ENCODE results near the gene OGFR. TPM values are rescaled to one million over a fixed set of nuclear protein-coding genes. Genes with fewer than 3 reads are reported as not detected.
A peak's percentile ranks its signal among the peaks of the same experiment; 100 is the strongest.

Gene OGFR
- polyA plus RNA-seq, 6 donors from 2014 or later = 20.6 to 74.6 (median 46.0) TPM

DNA sequence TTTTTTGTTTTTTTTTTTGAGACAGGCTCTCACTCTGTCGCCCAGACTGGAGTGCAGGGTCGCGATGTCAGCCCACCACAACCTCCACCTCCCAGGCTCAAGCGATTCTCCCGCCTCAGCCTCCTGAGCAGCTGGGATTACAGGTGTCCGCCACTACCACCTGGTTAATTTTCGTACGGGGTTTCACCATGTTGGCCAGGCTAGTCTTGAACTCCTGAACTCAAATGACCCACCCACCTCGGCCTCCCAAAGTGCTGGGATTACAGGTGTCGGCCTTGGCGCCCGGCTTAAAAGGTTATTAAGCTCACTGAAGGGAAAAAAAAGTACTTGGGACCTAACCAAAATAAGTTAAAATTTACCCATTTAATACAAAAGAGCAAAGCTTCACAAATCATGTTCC lies 55.1 kb downstream of the OGFR start:
- H3K27me3 Mint-ChIP-seq = peaks cover 0 to 5% (median 4%) of the 10 kb centered on the region in 3 donors
- DNase-seq = no peak
- peak overlapping the region; percentile 41 to 87 (median 64) for H3K4me3 Mint-ChIP-seq
- H3K9me3 Mint-ChIP-seq = peaks cover 0 to 6% (median 3%) of the 10 kb centered on the region in 7 donors
- peaks cover 6 to 17% of the 10 kb centered on the region in 2 donors for H3K36me3 Mint-ChIP-seq
- ATAC-seq (ENCODE audit: low read depth in 2 of 2) = no peak
- H3K27ac Mint-ChIP-seq = peak overlapping the region in 1 of 6 donors; percentile 74
- peaks cover 15 to 17% (median 16%) of the 10 kb centered on the region in 3 donors for H3K4me1 Mint-ChIP-seq

- ATAC-seq (ENCODE audit: low read depth in 2 of 2) = no peak
- H3K27me3 Mint-ChIP-seq = peaks cover 0 to 5% (median 4%) of the 10 kb centered on the region in 3 donors
Observed at GRCh38 chr20:62860391-62860923, 55.8 kb downstream of the OGFR start.

GRCh38 chr20:62860924-62861691 lies 56.5 kb downstream of the OGFR start:
- Mint-ChIP-seq H3K27ac (peak overlapping the region in 1 of 6 donors; percentile 62), H3K4me3 (peak overlapping the region in 4 of 8 donors; percentile 30 to 60 (median 45)), H3K4me1 (peaks cover 15 to 17% (median 16%) of the 10 kb centered on the region in 3 donors), H3K36me3 (peaks cover 6 to 17% of the 10 kb centered on the region in 2 donors), H3K27me3 (peaks cover 0 to 5% (median 4%) of the 10 kb centered on the region in 3 donors), H3K9me3 (peaks cover 0 to 6% (median 3%) of the 10 kb centered on the region in 7 donors)
- peak; percentile 56 for DNase-seq
- ATAC-seq (ENCODE audit: low read depth in 2 of 2) = peak; percentile 37 to 38

More at GRCh38 chr20:62860391-62860923, 55.8 kb downstream of the OGFR start:
- peak overlapping the region; percentile 51 to 87 (median 72) for H3K4me3 Mint-ChIP-seq
- H3K27ac Mint-ChIP-seq = peak overlapping the region in 1 of 6 donors; percentile 72
- H3K9me3 Mint-ChIP-seq = peaks cover 0 to 6% (median 3%) of the 10 kb centered on the region in 7 donors
- peaks cover 6 to 17% of the 10 kb centered on the region in 2 donors for H3K36me3 Mint-ChIP-seq
- DNase-seq = no peak
- H3K4me1 Mint-ChIP-seq = peaks cover 15 to 17% (median 16%) of the 10 kb centered on the region in 3 donors

- ATAC-seq (ENCODE audit: low read depth in 2 of 2) (peak; percentile 86), DNase-seq (peak; percentile 92)
- Mint-ChIP-seq H3K4me1 (peaks cover 15 to 17% (median 16%) of the 10 kb centered on the region in 3 donors), H3K9me3 (peaks cover 0 to 6% (median 3%) of the 10 kb centered on the region in 7 donors), H3K36me3 (peaks cover 6 to 16% of the 10 kb centered on the region in 2 donors), H3K27ac (peak within 1 kb of the TSS; percentile 67 to 96 (median 90)), H3K27me3 (peaks cover 0 to 5% (median 4%) of the 10 kb centered on the region in 3 donors), H3K4me3 (peak within 1 kb of the TSS; percentile 49 to 87 (median 62))
Observed at GRCh38 chr20:62861726-62862336, 57.2 kb downstream of the OGFR start, which contains the start of gene TCFL5. Gene TCFL5 (minus strand): TSS chr20:62861822. CDS start chr20:62861670, 152 bp downstream.

Other genes starting within 250 kb of the OGFR start
- 1 to 10 TPM in 3 of 6 donors, under 1 TPM in 3; 0.29 to 4.6 (median 0.91) TPM for gene SLCO4A1, start 162.3 kb upstream of the OGFR start, polyA plus RNA-seq (ENCODE audit: low read depth in 6 of 6)
- gene NTSR1, start 96.0 kb upstream of the OGFR start, polyA plus RNA-seq (ENCODE audit: low read depth in 6 of 6) = not detected
- gene MRGBP, start 8.4 kb upstream of the OGFR start, polyA plus RNA-seq (ENCODE audit: low read depth in 6 of 6) = 10 to 100 TPM; 10.8 to 13.2 (median 11.3) TPM
- gene COL9A3, start 12.2 kb downstream of the OGFR start, polyA plus RNA-seq (ENCODE audit: low read depth in 6 of 6) = 10 to 100 TPM in 2 of 6 donors, 1 to 10 TPM in 4; 1.2 to 19.6 (median 2.6) TPM
- gene TCFL5, start 57.0 kb downstream of the OGFR start, polyA plus RNA-seq (ENCODE audit: low read depth in 6 of 6) = 1 to 10 TPM in 5 of 6 donors, under 1 TPM in 1; 0.51 to 2.0 (median 1.2) TPM
- 10 to 100 TPM; 24.3 to 39.9 (median 28.3) TPM for gene DIDO1, start 121.7 kb downstream of the OGFR start, polyA plus RNA-seq (ENCODE audit: low read depth in 6 of 6)
- gene GID8, start 133.3 kb downstream of the OGFR start, polyA plus RNA-seq (ENCODE audit: low read depth in 6 of 6) = 10 to 100 TPM; 15.7 to 19.7 (median 17.8) TPM
- 1 to 10 TPM; 3.1 to 10.0 (median 5.1) TPM for gene SLC17A9, start 147.9 kb downstream of the OGFR start, polyA plus RNA-seq (ENCODE audit: low read depth in 6 of 6)
- not detected for gene BHLHE23, start 202.1 kb downstream of the OGFR start, polyA plus RNA-seq (ENCODE audit: low read depth in 6 of 6)

Measured in naive B cell (primary cell).